HUES6 (cell line): ENCODE results near the gene ERLEC1.
"Not testable (repeated sequence)": the region's sequence is repeated elsewhere in the genome, so short reads cannot be mapped to it uniquely, and the experiment has no call there.

ENCODE experiments used
- H3K27ac ChIP-seq: 2 replicates; pipeline ENCODE4 v1.7.0; 2013; ENCODE audit warnings: low read depth, mild to moderate bottlenecking, low read length, inconsistent platforms
- H3K27me3 ChIP-seq: 2 replicates; pipeline ENCODE4 v1.6.1; 2013; ENCODE audit warnings: low read length; ENCODE audit not compliant: control insufficient read depth, insufficient read depth
- H3K36me3 ChIP-seq: 2 replicates; pipeline ENCODE4 v1.6.1; 2013; ENCODE audit warnings: low read length; ENCODE audit not compliant: control insufficient read depth, insufficient read depth
- H3K4me1 ChIP-seq: 2 replicates; pipeline ENCODE4 v1.6.1; 2013; ENCODE audit warnings: low read length; ENCODE audit not compliant: control insufficient read depth, insufficient read depth
- H3K4me3 ChIP-seq: 2 replicates; pipeline ENCODE4 v1.5.1; 2013; ENCODE audit warnings: low read depth, low read length
- H3K9ac ChIP-seq: one replicate; pipeline ENCODE4 v1.6.1; 2013; ENCODE audit warnings: mild to moderate bottlenecking, low read length
- H3K9me3 ChIP-seq: 2 replicates; pipeline ENCODE4 v1.6.1; 2013; ENCODE audit warnings: low read depth, low read length; ENCODE audit not compliant: control insufficient read depth, insufficient read depth

Gene ERLEC1

DNA sequence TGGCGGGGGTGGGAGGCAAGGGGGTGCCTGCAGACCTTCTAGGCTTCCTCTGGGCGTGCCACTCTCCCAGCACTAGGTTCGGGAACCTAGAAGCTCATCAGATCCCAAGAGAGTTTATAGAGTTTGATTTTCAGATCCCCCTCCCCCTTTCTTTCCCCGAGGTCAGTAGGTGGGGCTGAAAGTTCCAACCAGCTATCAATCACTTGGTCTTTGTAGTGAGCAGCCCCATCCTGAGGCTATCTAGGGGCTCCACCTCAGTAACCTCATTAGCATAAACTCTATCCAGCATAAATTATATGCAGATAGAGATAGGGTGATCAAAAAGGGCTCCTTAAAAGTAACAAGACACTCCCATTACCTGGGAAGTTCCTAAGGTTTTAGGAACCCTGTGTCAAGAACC is 32.8 kb downstream of the ERLEC1 start:
- Histone ChIP-seq H3K9ac (no peak overlapping the region), H3K4me1 (peaks cover 6% of the 10 kb centered on the region; the same call in 1 of the 2 replicates), H3K4me3 (no peak overlapping the region), H3K9me3 (no peaks in the 10 kb centered on the region), H3K27ac (no peak overlapping the region), H3K36me3 (peaks cover 29% of the 10 kb centered on the region), H3K27me3 (no peaks in the 10 kb centered on the region)

GRCh38 chr2:53820048-53820447 is 33.2 kb downstream of the ERLEC1 start:
- H3K9me3 ChIP-seq = no peaks in the 10 kb centered on the region
- H3K27me3 ChIP-seq = no peaks in the 10 kb centered on the region
- H3K4me3 ChIP-seq = no peak overlapping the region
- no peak overlapping the region for H3K27ac ChIP-seq
- H3K36me3 ChIP-seq = peaks cover 27% of the 10 kb centered on the region
- no peak overlapping the region for H3K9ac ChIP-seq
- peaks cover 6% of the 10 kb centered on the region; the same call in 1 of the 2 replicates for H3K4me1 ChIP-seq

DNA sequence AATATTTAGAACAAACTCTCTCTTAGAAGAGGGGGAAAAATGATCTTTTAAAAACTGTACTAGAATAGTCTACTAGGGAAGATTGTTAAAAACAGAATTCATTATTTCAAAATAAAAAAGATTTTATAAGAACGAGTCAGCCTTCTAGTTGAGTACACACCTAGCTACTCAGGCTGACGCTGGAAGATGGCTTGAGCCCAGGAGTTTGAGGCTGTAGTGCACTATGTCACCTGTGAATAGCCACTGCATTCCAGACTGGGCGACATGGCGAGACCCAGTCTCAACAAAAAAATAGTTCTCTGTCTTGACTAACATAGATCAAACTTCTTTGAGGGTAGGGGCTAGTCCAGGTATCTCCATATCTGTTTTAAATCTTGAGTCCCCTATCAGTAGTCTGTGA is 33.9 kb downstream of the ERLEC1 start:
- H3K27me3 ChIP-seq = no peaks in the 10 kb centered on the region
- H3K27ac ChIP-seq = no peak overlapping the region
- H3K9ac ChIP-seq = no peak overlapping the region
- H3K4me1 ChIP-seq = peaks cover 6% of the 10 kb centered on the region; the same call in 1 of the 2 replicates
- peaks cover 21% of the 10 kb centered on the region for H3K36me3 ChIP-seq
- no peak overlapping the region for H3K4me3 ChIP-seq
- H3K9me3 ChIP-seq = no peaks in the 10 kb centered on the region

GRCh38 chr2:53821810-53822209 is 35.0 kb downstream of the ERLEC1 start:
- H3K9ac ChIP-seq = no peak overlapping the region
- no peaks in the 10 kb centered on the region for H3K27me3 ChIP-seq
- no peak overlapping the region for H3K4me3 ChIP-seq
- H3K4me1 ChIP-seq = peaks cover 14% of the 10 kb centered on the region
- H3K27ac ChIP-seq = no peak overlapping the region
- H3K36me3 ChIP-seq = peaks cover 16% of the 10 kb centered on the region
- no peaks in the 10 kb centered on the region for H3K9me3 ChIP-seq

DNA sequence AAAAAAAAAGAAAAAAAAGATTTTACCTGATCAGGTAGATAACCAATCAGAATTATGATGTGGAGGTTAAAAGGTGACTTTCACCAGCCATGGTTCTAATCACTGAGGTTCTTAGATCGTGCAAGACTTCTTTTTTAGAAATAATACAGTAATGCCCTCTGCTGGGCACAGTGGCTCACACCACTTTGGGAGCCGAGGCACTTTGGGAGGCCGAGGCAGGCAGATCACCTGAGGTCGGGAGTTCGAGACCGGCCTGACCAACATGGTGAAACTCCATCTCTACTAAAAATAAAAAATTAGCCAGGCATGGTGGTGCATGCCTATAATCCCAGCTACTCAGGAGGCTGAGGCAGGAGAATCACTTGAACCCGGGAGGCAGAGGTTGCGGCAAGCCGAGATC is 36.8 kb downstream of the ERLEC1 start:
- H3K9me3 ChIP-seq, H3K4me3 ChIP-seq, H3K27me3 ChIP-seq, H3K9ac ChIP-seq, H3K27ac ChIP-seq: not testable (repeated sequence)
- H3K4me1 ChIP-seq = peaks cover 25% of the 10 kb centered on the region
- H3K36me3 ChIP-seq = peaks cover 10% of the 10 kb centered on the region

- Histone ChIP-seq H3K4me3 (no peak overlapping the region), H3K27me3 (no peaks in the 10 kb centered on the region), H3K4me1 (peaks cover 18% of the 10 kb centered on the region), H3K9me3 (no peaks in the 10 kb centered on the region), H3K36me3 (no peaks in the 10 kb centered on the region), H3K9ac (no peak overlapping the region), H3K27ac (no peak overlapping the region)
Observed at GRCh38 chr2:53826030-53826410, 39.2 kb downstream of the ERLEC1 start.

DNA sequence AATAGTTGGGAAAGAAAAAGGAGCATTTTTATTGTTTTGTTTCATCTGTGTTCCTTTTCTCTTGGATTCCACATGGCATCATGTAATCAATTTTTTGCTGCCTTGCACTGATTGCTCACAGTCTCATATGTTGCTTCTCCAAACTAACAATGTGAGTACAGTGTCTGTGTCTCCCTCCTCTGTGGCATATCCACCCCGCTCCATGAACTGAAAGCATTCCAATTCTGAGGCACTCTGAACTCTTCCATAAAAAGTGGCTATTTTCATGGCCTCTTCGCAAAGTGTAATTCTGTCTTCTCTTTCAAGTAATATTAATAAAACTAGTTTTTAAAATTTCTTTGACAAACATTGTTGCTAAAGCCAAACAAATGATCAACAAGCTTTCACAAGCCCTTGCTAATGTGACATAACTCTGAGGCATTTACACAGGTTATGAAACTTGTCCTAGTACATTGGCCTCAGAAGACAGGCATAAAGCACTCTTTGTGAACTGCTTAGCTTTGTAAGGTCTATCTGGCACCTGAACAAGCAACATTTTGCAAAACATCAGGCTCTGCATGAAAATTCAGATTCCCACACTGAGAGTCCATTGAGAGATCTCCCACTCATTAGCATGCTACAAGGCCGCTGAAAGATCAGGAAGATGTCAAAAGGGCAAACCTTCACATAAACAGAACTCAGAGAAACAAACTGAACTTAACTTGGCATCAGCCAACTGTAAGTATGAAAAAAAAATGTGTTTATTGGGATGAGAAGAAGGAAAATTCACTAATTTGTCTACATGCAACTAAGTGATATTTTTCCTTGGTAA is 39.9 kb downstream of the ERLEC1 start:
- peaks cover 18% of the 10 kb centered on the region for H3K4me1 ChIP-seq
- no peaks in the 10 kb centered on the region for H3K27me3 ChIP-seq
- H3K27ac ChIP-seq = no peak overlapping the region; the same call in 1 of the 2 replicates
- H3K9me3 ChIP-seq = no peaks in the 10 kb centered on the region
- no peak overlapping the region for H3K9ac ChIP-seq
- no peaks in the 10 kb centered on the region for H3K36me3 ChIP-seq
- no peak overlapping the region for H3K4me3 ChIP-seq

DNA sequence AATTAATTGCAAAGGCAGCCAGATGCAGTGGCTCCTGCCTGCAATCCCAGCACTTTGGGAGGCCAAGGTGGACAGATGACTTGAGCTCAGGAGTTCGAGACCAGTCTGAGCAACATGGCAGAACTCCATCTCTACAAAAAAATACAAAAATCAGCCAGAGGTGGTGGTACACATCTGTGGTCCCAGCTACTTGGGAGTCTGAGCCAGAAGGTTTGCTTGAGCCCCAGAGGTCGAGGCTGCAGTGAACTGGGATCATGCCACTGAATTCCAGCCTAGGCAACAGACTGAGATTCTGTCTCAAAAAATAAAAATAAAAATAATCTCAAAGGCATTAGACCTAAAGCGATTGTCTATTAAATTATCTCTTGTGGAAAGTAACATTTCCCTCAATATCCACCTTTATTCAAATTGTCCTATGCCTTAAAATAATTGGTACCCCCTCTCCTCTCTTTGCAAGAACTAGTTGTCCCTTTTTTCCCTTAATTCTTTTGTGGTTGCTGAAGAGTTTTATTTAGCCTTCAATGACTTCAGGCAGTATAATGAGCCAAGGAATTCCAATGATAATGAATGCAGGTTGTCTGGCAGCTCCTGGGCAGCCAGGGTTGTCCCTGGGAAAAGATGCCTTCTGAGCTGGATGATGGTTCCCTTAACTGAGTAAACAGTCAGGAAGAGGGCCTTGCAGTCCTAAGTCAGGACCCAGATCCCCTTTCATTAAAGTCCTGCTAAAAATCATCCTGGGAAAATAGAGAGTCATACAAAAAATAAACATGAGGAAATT is 40.7 kb downstream of the ERLEC1 start:
- H3K9ac ChIP-seq = no peak overlapping the region
- H3K27ac ChIP-seq = no peak overlapping the region
- H3K27me3 ChIP-seq = no peaks in the 10 kb centered on the region
- H3K4me1 ChIP-seq = peaks cover 18% of the 10 kb centered on the region
- no peaks in the 10 kb centered on the region for H3K36me3 ChIP-seq
- no peaks in the 10 kb centered on the region for H3K9me3 ChIP-seq
- no peak overlapping the region for H3K4me3 ChIP-seq

DNA sequence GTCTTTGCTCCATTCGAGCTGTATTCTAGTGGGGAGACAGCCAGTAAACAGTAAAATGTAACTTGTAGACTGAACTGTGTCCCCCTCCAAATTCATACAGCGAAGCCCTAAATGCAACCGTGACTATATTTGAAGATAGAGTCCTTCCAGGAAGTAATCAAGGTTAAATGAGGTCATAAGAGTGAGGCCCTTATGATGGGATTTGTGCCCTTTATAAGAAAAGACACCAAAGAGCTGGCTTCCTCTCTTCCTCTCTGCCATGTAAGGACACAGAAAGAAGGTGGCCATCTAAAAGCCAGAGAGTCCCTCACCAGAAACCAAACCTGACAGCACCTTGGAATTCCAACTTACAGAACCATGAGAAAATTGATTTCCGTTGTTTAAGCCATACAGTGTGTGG is 41.5 kb downstream of the ERLEC1 start:
- Histone ChIP-seq H3K9me3 (no peaks in the 10 kb centered on the region), H3K27me3 (no peaks in the 10 kb centered on the region), H3K9ac (no peak overlapping the region), H3K4me3 (no peak overlapping the region), H3K36me3 (no peaks in the 10 kb centered on the region), H3K4me1 (peaks cover 18% of the 10 kb centered on the region), H3K27ac (no peak overlapping the region)

DNA sequence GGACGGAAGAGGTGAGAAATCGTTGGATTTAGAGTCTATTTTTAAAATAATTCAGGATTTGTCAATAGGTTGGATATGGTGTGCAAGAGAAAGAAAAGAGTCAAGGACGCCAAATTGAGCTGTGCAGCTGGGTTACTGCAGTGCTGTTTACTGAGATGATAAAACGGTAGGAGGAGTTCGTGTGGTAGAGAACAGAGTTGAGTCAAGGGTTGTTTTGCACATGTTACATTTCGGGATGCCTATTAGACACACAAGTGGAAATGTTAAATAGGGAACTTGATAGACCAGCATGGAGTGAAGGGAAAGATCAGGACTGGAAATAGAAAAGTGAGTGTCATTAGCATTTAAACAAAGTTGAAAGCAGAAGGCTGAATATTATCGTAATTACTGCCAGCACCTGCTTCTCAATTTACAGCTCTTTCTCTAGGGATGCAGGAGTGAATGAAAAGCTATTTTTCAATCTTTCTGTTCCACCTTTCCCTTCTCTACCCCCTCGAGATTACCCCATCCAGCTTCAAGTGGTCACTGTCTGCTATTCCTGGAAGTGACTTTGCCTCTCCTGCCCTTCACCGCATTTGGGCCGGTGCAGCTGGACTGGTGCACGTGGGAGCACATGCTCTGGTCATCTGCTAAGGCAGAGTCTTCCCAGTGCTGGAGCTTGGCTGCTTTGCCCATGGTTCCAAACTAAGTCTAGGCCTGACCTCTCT is 42.6 kb downstream of the ERLEC1 start:
- Histone ChIP-seq H3K36me3 (no peaks in the 10 kb centered on the region), H3K4me1 (peaks cover 18% of the 10 kb centered on the region), H3K27ac (no peak overlapping the region), H3K4me3 (no peak overlapping the region), H3K9me3 (no peaks in the 10 kb centered on the region), H3K27me3 (no peaks in the 10 kb centered on the region), H3K9ac (no peak overlapping the region)

DNA sequence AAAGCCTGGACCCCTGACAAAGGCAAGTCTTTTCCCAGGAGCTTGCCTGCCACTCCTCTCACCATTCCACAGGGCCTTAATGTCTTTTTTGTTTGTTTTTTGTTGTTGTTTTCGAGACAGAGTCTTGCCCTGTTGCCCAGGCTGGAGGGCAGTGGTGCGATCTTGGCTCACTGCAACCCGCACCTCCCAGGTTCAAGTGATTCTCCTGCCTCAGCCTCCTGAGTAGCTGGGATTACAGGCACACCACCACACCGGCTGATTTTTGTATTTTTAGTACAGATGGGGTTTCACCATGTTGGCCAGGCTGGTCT is 43.1 kb downstream of the ERLEC1 start:
- peaks cover 18% of the 10 kb centered on the region for H3K4me1 ChIP-seq
- not testable (repeated sequence) for H3K27me3 ChIP-seq, H3K27ac ChIP-seq, H3K9ac ChIP-seq, H3K9me3 ChIP-seq, H3K4me3 ChIP-seq, H3K36me3 ChIP-seq
